Activated naive CD4-positive, alpha-beta T cell treated with anti-CD3 and anti-CD28 coated beads, Interleukin-2, amount 10 ng/mL, durations not matched to agents 5 hours and 36 hours (primary cell): Measurements from ENCODE around the gene KRTAP10-4. TPM values are rescaled to one million over a fixed set of nuclear protein-coding genes. Genes with fewer than 3 reads are reported as not detected.

Experiments
- total RNA-seq, 2 experiments: library from RNA; stranded (reverse); gene quantifications; one replicate each; pipeline ENCODE4 v1.2.3, GENCODE V29; 2021

The KRTAP10-4 gene
- not detected for total RNA-seq

GRCh38 chr21:44573630-44574456 lies at the start of gene KRTAP10-4:
TSS of gene KRTAP10-4 (plus strand) at chr21:44573729. CDS start at chr21:44573759, 30 bp downstream.

DNA sequence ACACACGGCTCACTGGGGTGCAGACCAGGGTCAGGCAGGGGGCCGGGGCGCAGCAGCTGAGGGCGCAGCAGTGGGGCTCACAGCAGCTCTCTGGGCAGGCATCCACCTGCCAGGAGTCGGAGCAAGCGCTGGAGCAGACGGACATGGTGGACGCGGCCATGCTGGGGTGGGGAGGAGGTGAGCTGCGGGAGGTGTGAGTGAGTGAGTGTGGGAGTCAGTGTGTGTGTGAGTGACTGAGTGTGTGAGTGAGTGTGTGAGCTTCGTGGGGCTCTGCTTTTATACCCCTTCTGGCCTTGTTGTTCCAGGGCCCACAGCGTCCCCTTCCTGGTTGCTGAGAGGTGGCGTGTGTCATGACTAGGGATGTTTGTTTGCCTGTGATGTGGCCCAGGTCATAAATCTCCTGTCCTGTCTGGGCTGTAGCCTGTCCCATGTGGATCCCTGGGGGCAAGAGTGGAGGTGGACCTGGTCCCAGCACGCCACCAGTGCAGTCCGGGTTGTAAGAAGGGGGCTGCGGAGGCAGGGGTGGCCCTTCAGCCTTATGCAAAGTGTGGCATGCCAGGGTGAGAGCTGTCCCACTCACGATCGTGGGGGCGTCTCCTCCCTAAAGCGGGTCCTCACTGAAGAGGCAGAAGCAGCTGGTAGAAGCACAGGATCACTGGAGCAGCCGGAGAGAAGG lies 33.4 kb upstream of the KRTAP10-4 start, which contains the start of gene KRTAP10-1:
Gene KRTAP10-1 (minus strand): TSS at position 205 of the 676 bp plus-strand sequence. CDS start 45 bp downstream, at position 160.

DNA sequence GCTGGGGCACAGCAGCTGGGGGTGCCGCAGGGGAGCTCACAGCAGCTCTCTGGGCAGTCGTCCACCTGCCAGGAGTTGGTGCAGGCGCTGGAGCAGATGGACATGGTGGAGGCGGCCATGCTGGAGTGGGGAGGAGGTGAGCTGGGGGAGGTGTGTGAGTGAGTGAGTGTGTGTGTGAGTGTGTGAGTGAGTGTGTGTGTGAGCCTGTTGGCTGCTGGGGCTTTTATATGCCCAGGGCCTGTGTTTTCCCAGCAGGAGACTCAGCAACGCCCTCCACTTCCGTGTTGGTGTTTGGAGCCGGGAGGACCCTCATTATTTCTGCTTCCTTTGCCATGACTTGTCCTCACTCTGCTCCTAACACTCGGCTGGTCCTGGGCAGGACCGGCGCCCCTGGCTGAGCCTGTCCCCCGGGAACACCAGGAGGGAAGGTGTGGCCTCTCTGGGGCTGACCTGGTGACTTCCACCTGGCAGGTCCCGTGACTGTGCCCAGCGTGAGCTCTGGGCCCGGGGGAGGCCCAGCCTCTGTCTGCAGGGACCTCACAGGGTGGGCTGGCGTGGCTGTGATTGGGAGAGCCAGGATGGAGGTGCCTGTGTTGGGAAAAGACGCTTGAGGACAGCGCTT lies 22.1 kb upstream of the KRTAP10-4 start, which contains the start of gene KRTAP10-2:
Gene KRTAP10-2 (minus strand): TSS at position 166 of the 622 bp plus-strand sequence. CDS start 47 bp downstream, at position 119.

GRCh38 chr21:44558695-44559094 lies 14.8 kb upstream of the KRTAP10-4 start, which contains the start of gene KRTAP10-3:
TSS of gene KRTAP10-3 (minus strand) at chr21:44558795. CDS start at chr21:44558715, 80 bp downstream.

GRCh38 chr21:44580231-44580821 lies 6.8 kb downstream of the KRTAP10-4 start, which contains the start of gene KRTAP10-5:
TSS of gene KRTAP10-5 (minus strand) at chr21:44580604. CDS start at chr21:44580578, 26 bp downstream.

GRCh38 chr21:44592446-44593311 lies 19.1 kb downstream of the KRTAP10-4 start, which contains the start of gene KRTAP10-6:
TSS of gene KRTAP10-6 (minus strand) at chr21:44592505. CDS start at chr21:44592484, 21 bp downstream.

GRCh38 chr21:44600118-44600978 lies 26.8 kb downstream of the KRTAP10-4 start, which contains the start of gene KRTAP10-7:
TSS of gene KRTAP10-7 (plus strand) at chr21:44600597. CDS start at chr21:44600622, 25 bp downstream.

DNA sequence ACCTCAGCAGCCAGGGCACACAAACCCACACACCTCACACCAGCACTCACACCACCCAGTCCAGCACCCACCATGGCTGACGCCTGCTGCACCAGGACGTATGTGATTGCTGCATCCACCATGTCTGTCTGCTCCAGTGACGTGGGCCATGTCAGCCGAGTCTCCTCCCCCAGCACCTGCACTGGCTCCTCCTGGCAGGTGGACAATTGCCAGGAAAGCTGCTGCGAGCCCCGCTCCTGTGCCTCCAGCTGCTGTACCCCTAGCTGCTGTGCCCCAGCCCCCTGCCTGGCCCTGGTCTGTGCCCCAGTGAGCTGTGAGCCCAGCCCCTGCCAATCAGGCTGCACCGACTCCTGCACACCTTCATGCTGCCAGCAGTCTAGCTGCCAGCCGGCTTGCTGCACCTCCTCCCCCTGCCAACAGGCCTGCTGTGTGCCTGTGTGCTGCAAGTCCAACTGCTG lies 38.5 kb downstream of the KRTAP10-4 start, which contains the start of gene KRTAP10-8:
Gene KRTAP10-8 (plus strand): TSS at position 51 of the 458 bp plus-strand sequence. CDS start 22 bp downstream, at position 73.

Other genes with a start within 250 kb of the KRTAP10-4 start
- 10 to 100 TPM; 18.6 to 18.8 TPM for gene CFAP410, start 234.3 kb upstream of the KRTAP10-4 start, total RNA-seq
- 10 to 100 TPM; 37.3 to 37.7 TPM for gene TRPM2, start 220.1 kb upstream of the KRTAP10-4 start, total RNA-seq
- 1 to 10 TPM; 4.0 to 4.2 TPM for gene LRRC3, start 118.2 kb upstream of the KRTAP10-4 start, total RNA-seq
- not detected for gene KRTAP10-1, start 33.5 kb upstream of the KRTAP10-4 start, total RNA-seq
- gene KRTAP10-2, start 22.2 kb upstream of the KRTAP10-4 start, total RNA-seq = not detected
- not detected for gene KRTAP10-3, start 14.9 kb upstream of the KRTAP10-4 start, total RNA-seq
- not detected for gene KRTAP10-5, start 6.9 kb downstream of the KRTAP10-4 start, total RNA-seq
- not detected for gene KRTAP10-6, start 18.8 kb downstream of the KRTAP10-4 start, total RNA-seq
- gene KRTAP10-7, start 26.9 kb downstream of the KRTAP10-4 start, total RNA-seq = not detected
- not detected for gene KRTAP10-8, start 38.4 kb downstream of the KRTAP10-4 start, total RNA-seq
- not detected for gene KRTAP10-9, start 53.4 kb downstream of the KRTAP10-4 start, total RNA-seq
- not detected for gene KRTAP10-10, start 63.6 kb downstream of the KRTAP10-4 start, total RNA-seq
- gene KRTAP10-11, start 72.7 kb downstream of the KRTAP10-4 start, total RNA-seq = not detected
- gene KRTAP12-4, start 80.9 kb downstream of the KRTAP10-4 start, total RNA-seq = not detected
- not detected for gene KRTAP12-3, start 84.2 kb downstream of the KRTAP10-4 start, total RNA-seq
- gene KRTAP12-2, start 93.2 kb downstream of the KRTAP10-4 start, total RNA-seq = not detected
- not detected for gene KRTAP12-1, start 108.4 kb downstream of the KRTAP10-4 start, total RNA-seq
- not detected for gene KRTAP10-12, start 123.4 kb downstream of the KRTAP10-4 start, total RNA-seq
- not detected for gene TSPEAR, start 137.8 kb downstream of the KRTAP10-4 start, total RNA-seq
- 100 to 1,000 TPM in 1 of 2 experiments, 10 to 100 TPM in 1; 90.1 to 104 TPM for gene UBE2G2, start 228.1 kb downstream of the KRTAP10-4 start, total RNA-seq
- gene SUMO3, start 244.3 kb downstream of the KRTAP10-4 start, total RNA-seq = 10 to 100 TPM; 77.5 to 83.7 TPM